M059J (cell line): Measurements from ENCODE around the gene ADGRA3. TPM values are rescaled to one million over a fixed set of nuclear protein-coding genes. Genes with fewer than 3 reads are reported as not detected.

Experiments used
- DNase-seq: peaks from one replicate; pipeline ENCODE4 v3.0.0-alpha.2; 2012; ENCODE audit warnings: low read depth
- total RNA-seq: library from RNA; depleted of rRNA; stranded (reverse); fragments of >200 nt; shearing (Covaris generic); gene quantifications from 2 replicates; pipeline ENCODE4 v1.2.3, GENCODE V29; 2014; rRNA removed

Gene ADGRA3, protein sequence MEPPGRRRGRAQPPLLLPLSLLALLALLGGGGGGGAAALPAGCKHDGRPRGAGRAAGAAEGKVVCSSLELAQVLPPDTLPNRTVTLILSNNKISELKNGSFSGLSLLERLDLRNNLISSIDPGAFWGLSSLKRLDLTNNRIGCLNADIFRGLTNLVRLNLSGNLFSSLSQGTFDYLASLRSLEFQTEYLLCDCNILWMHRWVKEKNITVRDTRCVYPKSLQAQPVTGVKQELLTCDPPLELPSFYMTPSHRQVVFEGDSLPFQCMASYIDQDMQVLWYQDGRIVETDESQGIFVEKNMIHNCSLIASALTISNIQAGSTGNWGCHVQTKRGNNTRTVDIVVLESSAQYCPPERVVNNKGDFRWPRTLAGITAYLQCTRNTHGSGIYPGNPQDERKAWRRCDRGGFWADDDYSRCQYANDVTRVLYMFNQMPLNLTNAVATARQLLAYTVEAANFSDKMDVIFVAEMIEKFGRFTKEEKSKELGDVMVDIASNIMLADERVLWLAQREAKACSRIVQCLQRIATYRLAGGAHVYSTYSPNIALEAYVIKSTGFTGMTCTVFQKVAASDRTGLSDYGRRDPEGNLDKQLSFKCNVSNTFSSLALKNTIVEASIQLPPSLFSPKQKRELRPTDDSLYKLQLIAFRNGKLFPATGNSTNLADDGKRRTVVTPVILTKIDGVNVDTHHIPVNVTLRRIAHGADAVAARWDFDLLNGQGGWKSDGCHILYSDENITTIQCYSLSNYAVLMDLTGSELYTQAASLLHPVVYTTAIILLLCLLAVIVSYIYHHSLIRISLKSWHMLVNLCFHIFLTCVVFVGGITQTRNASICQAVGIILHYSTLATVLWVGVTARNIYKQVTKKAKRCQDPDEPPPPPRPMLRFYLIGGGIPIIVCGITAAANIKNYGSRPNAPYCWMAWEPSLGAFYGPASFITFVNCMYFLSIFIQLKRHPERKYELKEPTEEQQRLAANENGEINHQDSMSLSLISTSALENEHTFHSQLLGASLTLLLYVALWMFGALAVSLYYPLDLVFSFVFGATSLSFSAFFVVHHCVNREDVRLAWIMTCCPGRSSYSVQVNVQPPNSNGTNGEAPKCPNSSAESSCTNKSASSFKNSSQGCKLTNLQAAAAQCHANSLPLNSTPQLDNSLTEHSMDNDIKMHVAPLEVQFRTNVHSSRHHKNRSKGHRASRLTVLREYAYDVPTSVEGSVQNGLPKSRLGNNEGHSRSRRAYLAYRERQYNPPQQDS (N-terminal part only)
- total RNA-seq: 16.1 and 22.4 TPM in 2 replicates

DNA sequence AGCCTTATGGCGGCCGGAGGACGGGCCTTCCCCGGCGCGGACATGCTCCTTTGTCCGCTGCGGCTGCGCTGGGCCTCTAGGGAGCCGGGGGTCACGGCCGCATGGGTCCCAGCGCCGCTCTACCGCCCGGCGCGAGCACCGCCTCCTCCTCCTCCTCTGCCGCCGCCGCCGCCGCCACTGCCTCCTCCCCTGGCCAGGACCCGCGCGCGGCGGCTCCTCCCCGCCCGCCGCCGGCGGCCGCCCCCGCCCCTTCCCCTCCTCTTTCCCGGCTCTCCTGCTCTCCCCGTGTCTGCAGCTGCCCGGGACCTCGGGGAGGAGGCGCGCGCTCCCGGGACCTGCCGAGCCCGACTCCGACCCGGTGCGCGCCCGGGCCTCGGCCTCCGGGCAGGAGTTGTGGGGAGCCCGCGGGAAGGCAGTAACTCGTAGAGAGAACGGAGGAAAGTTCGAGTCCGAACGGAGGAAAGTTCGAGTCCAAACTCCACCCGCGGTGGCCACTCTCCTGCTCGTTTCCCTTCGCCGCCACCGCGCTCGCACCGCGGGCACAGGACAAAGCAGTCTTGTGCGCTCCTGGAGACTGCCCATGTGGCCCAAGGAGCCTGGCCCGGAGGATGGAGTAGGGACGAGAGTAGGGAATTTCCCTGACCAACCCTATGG is at the start of gene ADGRA3:
TSS of gene ADGRA3 (minus strand) at position 179 of the 654 bp plus-strand sequence. CDS start 282 bp downstream, outside the sequence.
- DNase-seq: peak; percentile 71

DNA sequence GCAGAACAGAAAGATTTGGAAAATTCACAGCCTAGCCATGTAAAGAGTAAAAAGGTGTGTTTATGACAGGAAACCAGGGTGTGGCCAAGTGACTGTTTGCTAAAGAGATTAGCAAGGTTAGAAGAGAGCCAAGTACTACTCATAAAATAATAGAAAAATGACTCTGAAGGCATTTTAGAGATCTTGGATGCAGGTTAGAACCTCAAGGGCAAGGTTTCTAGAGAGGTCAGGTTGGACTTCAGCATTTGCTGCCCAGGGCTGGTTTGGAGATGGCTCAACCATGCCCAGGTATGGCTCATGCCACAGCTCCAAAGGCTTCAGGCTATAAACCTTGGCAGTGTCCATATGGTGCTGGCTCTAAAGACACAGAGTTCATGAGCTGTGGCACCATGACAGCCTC is 40.6 kb upstream of the ADGRA3 start:
- no peak for DNase-seq

DNA sequence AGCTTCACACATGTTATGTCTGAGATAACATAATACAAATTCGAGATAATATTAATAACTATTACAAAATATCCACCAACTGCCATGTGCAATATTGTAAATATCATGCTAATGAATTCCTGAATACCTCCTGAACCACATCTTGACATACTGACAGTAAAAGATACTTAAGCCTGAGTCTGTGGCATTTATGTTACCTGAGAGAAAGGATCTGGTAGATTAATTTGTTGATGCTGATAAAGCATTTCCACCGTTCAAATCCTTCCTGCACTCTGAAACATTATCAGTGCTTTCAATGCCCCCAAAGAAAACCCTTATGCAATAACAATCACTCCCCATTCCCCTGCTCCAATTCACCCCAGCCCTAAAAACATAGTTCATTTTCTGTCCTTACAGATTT is 38.8 kb upstream of the ADGRA3 start:
- no peak for DNase-seq

DNA sequence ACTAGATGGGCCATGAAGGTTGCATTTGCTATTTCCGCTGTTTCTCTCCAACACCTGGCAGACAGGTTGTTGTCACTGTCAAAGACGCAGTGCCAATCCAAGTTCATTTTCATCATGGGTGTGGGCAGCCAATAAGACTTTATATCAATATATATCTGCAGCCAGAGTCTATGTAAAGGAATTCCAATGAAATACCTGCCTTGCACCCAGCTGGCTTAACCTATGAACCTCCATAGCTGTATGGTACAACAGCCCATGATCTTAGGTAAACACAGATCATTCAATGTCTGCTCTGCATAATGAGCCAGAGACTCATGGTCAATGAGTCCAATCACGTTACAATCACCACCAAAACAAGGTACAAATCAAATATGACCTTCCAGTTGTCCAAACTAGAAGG is 37.7 kb upstream of the ADGRA3 start:
- no peak for DNase-seq

DNA sequence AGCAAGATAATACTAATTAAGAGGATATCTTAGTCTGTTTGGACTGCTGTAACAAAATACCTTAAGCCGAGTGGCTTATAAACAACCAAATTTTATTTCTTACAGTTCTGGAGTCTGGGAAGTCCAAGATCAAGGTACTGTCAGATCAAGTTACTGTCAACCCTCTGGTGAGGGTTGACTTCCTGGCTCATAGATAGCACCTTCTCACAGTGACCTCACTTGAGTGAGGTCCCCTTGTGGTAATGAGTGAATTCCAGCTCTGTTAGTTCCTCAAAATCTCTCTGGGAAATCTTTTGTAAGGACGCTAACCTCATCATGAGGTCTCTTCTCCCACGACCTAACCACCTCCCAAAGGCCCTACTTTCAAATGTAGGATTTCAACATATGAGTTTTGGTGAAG is 36.9 kb upstream of the ADGRA3 start:
- peak; percentile 35 for DNase-seq

DNA sequence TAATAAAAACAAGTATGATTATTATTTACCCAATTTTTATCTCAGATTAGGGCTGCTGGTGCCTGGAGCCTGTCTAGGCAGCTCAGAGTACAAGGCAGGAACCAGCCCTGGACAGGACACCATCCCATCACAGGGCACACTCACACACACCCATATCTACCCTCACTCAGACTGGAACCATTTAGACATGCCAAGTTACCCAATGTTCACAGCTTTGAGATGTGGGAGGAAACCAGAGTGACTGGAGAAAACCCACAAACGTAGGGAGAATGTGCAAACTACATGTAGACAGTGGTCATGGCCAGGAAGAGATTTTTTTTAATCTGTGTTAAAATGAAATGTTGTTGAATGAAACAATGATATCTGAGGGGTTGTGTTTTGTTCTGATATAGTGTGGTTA is 35.7 kb upstream of the ADGRA3 start:
- DNase-seq: no peak

DNA sequence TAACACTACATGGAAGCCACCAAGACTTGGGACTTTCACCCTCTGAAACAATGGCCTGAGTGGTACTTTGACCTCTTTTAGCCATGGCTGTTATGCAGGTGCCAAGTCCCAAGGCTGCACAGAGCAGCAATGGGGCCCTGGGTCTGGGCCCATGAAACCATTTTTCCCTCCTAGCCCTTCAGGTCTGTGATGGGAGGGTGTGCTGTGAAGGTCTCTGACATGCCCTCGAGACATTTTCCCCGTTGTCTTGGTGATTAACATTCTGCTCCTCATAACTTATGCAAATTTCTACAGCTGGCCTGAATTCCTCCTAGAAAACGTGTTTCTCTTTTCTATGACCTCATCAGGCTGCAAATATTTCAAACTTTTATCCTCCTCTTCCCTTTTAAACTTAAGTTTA is 30.4 kb upstream of the ADGRA3 start:
- peak; percentile 3 for DNase-seq

DNA sequence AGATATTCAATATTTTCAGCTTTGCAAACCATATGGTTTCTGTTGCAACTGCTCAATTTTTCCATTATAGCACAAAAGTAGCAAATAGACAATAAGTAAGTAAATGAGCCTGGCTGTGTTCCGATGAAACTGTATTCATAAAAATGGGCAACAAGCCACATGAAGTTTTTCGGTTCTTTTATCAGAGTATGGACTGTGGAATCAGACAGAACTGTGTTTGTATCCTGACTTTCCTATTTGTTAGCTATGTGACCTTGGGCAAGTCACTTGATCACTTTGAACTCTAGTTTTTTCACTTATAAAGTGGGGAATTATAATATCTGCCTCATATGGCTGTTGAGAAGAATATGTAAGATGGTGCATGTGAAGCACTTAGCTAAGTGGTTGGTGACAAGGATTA is 23.4 kb upstream of the ADGRA3 start:
- DNase-seq: no peak

DNA sequence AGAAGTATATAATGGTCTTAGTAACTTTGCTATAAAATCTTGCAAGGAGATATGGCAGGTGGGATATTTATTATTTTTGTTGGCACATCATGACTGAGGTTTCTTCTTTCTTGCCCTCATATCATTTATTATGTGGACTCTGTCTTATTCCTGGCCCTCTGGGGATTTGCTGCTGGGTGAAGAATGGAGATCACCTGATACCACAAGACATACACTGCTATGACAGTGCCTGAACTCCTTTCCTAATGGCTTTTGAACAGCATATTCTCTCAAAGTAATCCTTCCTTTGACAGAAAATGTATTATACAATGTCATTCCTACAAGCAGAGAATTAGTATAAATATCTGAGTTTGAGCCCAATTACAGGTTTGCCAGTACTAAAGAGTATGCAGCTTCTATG is 22.0 kb upstream of the ADGRA3 start:
- DNase-seq: no peak

DNA sequence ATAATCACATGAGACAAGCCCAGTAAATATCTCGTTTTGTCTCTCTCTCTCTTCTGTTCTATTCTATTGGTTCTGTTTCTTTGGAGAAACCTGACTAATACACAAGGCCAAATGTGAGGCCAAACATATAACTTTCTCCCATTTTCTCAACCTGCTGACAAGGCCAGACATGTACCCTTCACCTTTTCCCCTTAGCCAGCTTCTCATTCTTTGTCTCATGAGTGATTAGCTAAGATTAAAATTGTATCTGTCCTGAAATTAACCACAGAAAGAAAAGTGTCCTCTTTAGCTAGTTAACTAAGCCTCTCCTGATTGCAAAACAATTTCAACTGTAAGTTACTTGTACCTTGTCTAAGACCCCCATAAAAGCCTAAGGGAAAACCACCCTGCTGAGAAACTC is 18.5 kb upstream of the ADGRA3 start:
- no peak for DNase-seq

DNA sequence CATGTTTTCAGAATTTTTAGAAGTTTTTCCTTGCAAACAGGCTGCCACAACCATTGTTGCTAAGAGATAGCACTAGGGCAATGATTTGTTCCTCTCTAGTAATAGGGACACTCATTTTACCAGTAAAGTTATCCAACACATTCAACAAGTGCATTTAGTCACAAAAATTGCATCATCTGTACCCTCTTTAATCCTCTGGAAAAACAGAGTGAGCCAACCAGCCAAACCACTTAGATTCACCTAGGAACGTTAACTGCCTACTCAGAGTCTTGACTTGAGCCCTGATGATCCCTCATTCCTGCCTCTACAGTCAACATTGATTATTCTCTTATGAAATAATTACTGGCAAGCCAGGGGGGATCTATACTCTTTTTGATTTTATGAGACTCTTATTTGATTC is 17.0 kb upstream of the ADGRA3 start:
- DNase-seq: no peak

DNA sequence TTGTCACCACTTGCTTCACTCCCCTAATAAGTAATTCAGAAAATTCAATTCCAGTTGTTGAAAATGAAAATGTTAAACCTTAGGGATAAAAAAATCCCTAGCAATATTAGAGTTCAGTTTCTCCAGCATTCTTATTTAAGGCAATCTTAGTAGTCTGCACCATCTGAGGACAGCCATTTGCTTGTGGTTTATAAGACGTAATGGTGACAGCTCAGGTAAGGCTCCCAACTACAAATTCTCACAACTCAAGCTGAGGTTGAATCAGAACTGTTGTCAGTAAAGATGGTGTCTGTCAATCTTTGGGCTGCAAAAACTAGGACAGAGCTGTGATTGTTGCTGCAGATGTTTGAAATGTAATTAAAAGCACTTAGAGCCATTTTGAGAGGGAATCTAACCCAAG is 16.3 kb upstream of the ADGRA3 start:
- no peak for DNase-seq

DNA sequence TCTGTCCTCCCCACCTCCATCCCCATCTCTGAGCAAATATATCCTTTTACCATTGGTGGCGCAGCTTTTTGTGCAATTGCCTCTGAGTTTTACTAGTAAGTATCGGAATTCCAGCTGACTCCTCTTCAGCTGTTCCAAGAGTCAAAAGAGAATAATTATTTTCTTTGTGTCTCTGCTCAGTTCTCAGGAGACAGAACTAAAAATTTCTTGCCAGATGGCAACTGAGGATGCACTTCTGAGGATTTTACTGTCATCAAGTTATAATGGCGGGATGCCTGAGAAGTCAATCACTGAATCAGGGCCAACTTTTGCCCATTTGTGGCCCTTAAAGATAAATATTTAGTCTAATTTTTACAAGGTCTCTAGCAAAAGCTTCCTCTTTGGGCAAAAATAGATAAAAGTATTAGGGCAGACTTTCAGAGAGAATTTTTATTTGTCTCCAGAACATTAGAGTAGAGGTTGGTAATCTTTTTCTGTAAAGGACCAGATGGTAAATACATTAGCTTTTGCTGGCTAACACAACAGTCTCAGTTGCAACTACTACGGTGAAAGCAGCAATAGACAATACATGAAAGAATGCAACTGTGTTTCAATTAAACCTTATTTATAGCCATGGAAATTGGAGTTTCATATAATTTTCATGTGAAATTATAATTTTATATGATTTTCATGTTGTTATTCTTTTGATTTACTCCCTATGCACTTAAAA is 15.6 kb upstream of the ADGRA3 start:
- DNase-seq: no peak

DNA sequence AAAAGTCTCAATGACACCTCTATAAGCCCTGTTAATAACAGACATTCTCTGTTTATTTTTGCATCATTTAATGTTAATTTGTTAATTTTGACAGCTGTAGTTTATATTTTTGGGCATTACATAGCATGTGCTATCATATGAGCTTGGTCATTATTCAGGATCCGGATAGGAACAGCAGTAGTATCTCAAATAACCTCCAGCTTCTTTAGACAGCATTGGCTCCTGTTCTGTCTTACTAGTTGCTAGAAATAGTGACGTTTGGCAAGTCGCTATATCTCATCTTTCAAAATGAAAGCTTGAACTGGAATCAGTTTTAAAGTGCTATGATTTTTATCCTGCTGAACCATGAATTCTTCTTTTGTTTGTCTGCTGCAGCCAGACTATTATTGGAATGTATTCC is 9.0 kb upstream of the ADGRA3 start:
- no peak for DNase-seq

DNA sequence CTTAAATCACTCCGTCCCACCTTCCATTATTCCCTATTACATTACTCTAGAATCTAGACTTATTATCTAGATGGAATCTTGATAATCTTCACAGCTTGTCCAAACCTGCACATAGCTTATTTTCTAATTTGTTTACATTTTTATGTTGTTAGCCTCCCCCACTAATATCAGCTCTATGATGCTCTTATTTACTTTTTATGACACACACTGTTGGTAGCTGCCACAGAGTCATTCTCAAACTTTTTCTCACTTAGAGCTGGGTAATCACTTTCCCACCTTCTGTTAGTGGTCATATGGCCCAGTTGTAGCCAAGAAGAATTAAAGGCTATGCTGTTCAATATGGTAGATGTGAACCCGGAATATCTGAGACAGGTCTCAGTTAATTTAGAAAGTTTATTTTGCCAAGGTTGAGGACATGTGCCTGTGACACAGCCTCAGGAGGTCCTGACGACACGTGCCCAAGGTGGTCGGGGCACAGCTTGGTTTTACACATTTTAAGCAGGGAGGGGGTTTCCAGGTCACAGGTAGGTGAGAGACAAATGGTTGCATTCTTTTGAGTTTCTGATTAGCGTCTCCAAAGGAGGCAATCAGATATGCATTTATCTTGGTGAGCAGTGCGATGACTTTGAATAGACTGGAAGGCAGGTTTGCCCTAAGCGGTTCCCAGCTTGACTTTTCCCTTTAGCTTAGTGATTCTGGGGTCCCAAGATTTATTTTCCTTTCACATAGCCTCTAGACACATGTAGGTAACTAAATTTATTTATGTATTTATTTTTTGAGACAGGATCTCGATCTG is 7.0 kb upstream of the ADGRA3 start:
- DNase-seq: no peak

DNA sequence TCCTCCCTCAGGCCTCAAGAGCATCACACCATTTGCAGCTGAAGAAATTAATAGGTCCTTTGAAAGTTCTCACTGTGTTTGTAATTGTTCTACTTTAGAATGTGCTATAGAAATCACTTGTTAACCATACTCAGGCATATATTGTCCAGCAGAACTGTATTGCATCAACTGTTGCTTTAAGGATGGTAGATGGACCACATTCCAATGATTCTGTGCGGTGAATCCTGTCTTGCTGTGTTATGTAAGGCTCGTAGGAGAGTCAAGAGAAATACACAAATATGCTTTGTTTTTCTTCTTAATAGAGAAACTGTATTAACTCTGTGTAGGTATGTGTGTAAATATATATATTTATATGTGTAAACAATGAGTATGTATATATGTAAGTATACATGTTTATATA is 6.3 kb upstream of the ADGRA3 start:
- no peak for DNase-seq

DNA sequence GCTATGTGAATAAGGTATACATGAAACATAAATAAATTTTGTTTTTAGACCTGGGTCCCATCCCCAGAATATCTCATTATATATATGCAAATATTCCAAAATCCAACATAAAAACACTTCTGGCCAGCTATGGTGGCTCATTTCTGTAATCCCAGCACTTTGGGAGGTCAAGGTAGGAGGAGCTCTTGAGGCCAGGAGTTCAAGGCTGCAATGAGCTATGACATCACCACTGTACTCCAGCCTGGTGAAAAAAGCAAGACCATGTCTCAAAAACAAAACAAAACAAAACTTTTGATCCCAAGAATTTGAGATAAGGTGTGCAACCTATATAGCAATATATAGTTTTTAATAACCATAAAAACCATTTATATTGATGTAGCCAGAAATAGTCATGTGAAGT is 5.4 kb upstream of the ADGRA3 start:
- no peak for DNase-seq

DNA sequence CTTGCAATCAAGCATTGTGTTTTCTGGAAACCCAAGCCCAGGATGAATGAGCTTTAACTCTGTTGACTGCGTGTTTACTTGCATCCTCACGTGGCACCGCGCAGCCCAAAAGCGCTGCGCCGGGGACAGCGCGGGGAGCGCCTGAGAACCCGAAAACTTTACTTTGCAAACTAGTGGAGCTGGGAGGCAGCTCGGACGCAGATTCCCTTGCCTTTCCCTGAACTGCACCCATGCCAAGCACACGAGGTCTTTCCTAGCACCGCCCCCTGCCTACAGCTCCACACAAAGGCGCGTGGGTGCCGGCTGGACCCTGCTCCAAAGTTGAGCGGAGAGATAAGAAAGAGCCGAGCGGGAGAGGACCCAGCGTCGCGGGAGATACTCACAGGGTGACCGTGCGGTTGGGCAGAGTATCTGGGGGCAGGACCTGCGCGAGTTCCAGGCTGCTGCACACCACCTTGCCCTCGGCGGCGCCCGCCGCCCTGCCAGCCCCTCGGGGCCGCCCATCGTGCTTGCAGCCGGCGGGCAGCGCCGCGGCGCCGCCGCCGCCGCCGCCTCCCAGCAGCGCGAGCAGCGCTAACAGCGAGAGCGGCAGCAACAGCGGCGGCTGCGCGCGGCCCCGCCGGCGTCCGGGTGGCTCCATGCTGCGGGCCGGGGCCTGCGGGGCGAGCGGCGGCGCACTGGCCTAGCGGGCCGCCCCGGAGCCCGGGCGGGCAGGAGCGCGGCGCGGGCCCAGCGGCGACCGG is 550 bp downstream of the ADGRA3 start:
- peak; percentile 79 for DNase-seq

DNA sequence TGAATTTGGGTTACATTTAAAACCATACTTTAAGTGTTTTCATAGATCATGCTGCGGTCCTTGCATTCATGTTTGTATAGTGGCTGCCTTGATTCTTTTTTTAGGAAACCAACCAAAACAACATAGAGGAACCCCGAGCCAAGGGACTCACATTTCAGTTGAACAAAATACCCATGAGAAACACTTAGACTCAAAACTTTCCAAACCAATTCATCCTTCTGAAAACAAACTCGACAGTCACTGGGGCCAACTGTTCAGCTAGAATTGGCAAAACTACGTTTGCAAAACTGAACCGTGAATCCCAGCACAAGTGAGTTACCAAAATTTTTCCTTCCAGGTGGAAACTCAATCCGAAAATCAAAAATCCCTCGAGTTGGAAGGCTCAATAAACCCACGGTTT is 1.4 kb downstream of the ADGRA3 start:
- peak; percentile 58 for DNase-seq
